NK-92 (cell line): ENCODE results near the gene CPVL.

Experiments used
- DNase-seq: peaks from one replicate; lab custom pipeline; 2025; ENCODE audit not compliant: unreplicated experiment; lab: John Stamatoyannopoulos, UW

Gene CPVL

GRCh38 chr7:29146057-29146706, at the start of gene CPVL:
CPVL (minus strand) TSS chr7:29146537; CDS start chr7:29121061, 25,476 bp downstream.
- no peak for DNase-seq

DNA sequence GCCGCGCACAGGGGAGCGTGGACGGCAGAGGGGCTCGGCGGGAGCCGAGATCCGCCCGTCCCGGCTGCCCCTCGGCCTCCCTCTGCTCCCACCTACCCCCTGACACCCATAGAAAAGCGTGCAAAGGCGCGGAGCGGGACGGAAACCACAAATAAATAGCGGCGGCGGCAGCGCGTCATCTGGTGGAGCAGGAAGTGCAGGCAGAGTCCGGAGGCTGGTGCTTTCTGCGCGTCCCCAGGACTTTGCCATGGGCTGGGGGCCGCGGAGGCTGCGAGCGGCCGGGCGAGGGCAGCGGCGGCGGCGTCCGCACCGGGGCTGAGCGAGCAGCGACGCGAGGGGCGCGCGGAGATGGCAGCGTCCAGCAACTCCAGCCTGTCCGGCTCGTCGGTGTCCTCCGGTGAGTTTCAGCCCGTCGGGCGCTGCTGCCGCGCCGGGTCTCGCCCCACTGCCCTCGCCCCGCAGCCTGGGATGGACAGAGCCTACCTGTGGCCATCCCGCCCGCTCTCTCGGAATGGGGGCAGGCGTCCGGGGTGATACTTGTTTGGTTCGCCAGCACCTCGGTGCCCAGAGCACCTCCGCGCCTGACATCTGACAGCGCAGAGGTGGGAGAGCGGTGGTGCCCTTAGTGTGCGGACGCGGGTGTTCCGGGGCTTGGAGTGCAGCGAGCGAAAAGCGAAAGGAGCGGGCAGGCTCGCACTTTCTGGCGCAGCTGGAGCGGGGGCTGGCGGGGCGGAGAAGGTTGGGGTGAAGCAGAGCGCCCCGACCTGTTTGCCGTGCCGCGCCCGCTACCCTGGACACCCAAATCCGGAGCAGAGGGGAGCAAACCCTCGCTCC, 48.5 kb upstream of the CPVL start, which contains the start of gene CHN2:
Gene CHN2, plus strand, starts transcription at position 182 of the 834 bp plus-strand sequence.
- DNase-seq: no peak

DNA sequence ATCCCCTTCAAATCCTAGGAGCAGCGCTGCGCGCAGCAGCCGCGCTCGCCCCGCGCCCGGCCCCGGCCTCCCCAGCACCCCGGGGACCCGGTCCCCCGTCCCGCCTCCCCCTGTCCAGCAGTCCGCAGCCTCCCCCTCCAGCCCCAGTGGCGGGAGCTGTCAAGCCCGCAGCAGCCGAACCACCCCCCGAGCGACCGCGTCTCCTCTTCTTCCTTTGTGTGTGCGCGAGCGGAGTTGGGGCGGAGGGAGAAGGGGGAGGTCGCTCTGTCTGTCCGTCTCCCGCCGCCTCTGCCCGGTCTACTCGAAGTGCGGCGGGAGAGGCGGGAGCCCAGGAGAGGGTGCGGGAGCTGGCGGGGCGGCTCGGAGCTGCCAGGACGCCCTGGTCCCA, 47.9 kb upstream of the CPVL start:
- DNase-seq: no peak

GRCh38 chr7:29193316-29194205, 47.2 kb upstream of the CPVL start:
- DNase-seq: no peak

DNA sequence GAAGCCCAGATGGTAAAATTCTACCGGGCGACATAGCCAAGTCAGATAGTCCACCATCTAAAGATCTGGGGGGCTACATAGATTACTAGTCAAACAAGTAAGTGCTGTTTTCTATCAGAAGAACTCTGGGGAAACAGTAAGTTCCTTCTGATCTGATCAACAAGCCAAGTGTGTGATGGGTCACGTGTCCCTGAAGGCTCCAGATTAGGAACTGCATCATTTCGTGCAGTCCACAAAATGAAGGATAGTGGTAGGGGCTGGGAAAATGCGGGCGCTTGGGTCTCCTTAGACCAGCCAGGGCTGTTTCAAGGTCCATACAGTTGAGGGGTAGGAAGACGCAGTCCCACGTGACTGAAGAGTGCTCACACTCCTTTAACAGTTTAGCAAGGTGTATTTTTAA, 46.5 kb upstream of the CPVL start:
- DNase-seq: no peak

DNA sequence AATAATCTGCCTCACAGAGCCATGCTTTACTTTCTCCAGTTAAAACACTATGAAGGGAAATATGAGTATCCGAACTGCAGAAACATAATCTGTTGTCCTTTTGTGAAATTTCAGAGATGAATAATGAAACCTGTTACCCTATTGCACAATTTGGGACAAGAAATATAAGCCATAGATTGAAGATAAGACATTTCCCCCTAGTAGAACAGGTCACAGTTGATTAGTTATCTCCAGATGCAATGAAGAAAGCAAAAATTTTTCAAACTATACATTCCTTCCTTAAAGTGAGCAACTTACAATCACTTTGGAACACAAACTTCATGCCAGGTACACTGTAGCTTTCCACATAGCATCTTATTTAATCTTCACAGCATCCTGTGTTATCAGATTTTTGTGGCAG, 46.0 kb upstream of the CPVL start:
- no peak for DNase-seq

GRCh38 chr7:29190349-29191045, 44.2 kb upstream of the CPVL start:
- no peak for DNase-seq

- no peak for DNase-seq
These were observed 43.4 kb upstream of the CPVL start for GRCh38 chr7:29189743-29190201.

- no peak for DNase-seq
These were observed 39.3 kb upstream of the CPVL start for GRCh38 chr7:29185613-29186012.

GRCh38 chr7:29184599-29184998, 38.3 kb upstream of the CPVL start:
- DNase-seq: no peak

- no peak for DNase-seq
These were observed 32.8 kb upstream of the CPVL start for GRCh38 chr7:29179115-29179514.

- DNase-seq: no peak
These were observed 31.7 kb upstream of the CPVL start for GRCh38 chr7:29177963-29178600.

DNA sequence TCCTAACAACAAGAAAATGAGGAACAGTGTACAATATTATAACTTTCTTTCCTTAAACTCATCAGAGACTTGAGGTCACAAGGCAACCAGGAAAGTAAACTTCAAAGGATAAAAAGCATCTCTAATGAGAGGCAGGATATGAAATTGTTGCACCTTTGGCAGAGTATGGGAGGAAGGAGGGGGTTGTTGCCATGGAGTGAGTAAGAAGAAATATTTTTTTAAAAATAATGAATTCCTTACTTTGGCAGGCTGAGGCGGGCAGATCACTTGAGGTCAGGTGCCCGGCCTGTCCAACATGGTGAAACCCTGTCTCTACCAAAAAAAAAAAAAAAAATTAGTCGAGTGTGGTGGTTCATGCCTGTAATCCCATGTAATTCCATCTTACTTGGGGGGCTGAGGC, 27.1 kb upstream of the CPVL start:
- DNase-seq: no peak

- no peak for DNase-seq
These were observed 24.4 kb upstream of the CPVL start for GRCh38 chr7:29170781-29171180.

- DNase-seq: no peak
These were observed 21.4 kb upstream of the CPVL start for GRCh38 chr7:29167721-29168120.

DNA sequence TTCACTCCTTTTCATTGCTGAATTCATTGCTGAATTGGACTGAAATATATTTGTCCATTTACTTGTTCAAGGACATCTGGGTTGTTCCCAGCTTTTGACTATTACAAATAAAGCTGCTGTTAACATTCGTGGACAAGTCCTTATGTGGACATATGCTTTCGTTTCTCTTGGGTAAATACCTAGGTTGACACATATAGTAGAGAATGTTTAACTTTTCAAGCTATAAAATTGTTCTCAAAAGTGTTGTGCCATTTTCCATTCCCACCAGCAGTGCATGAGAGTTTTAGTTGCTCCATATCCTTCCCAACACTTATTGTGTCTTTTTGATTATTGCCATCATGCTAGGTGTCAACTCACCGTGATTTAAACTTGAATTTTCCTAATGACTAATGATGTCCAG, 17.5 kb upstream of the CPVL start:
- DNase-seq: no peak

DNA sequence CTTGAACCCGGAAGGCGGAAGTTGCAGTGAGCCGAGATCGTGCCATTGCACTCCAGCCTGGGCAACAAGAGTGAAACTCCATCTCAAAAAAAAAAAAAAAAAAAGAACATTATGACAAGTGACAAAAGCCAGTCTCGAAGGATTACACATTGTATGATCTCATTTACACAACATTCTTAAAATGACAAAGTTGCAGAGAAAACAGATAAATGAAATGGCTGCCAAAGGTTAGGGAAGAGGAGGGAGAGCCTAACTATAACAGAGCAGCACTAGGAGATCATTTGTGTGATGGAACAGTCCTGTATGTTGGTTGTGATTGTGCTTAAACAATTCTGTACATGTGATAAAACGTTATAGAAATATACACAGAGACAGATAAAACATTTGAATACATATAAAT, 16.2 kb upstream of the CPVL start:
- no peak for DNase-seq

DNA sequence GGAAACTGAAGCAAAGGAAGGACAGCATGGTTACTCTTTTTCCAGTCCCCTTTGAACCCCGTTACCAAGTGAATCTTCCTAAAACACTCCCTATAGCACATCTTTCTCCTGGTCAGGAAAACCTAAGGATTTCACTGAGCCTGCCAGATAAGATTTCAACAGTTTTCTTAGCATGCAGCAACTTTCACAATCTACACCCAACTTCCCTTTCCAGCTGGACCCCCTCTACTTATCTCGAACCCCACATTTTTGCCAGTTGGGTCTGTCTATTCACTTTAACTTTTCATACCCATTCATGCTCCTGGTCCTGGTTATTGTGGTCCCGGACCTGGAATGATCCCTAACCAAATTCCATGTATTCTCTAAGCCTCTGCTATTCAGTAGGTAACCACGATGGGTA, 14.9 kb upstream of the CPVL start:
- DNase-seq: no peak

DNA sequence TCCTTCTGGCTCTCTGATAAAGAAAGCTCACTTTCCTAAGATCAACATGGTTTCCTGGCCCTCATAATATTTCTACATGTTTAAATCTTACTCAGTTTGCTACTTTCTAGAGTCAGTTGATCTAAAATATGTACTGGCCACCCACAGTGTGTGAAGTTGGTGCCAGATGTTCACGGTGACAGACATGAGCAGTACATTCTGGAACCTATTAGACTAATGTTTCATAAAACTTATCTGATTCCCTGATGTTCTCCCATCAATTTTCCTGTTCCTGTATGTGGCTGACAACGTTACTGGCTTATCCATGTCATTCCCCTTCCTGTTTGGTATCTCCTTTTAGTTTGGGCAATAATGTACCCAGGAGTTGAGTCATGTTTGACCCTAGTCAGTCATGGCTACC, 13.7 kb upstream of the CPVL start:
- no peak for DNase-seq

- no peak for DNase-seq
These were observed 12.6 kb upstream of the CPVL start for GRCh38 chr7:29158795-29159423.
